WTC11 (cell line): Measurements from ENCODE around the gene LMO1. TPM values are rescaled to one million over a fixed set of nuclear protein-coding genes. Genes with fewer than 3 reads are reported as not detected.

Experiments used
- ATAC-seq: fragments of 200-7000 bp; cut with Tn5 transposase; 2 replicates; pipeline ENCODE4 v1.10.0; 2021; ENCODE audit warnings: mild to moderate bottlenecking, moderate library complexity
- CTCF ChIA-PET: fragments of 300-600 bp; sonication (Branson Sonifier 250); formaldehyde crosslinking; loops from one replicate; lab custom pipeline; 2021; ENCODE audit warnings: antibody characterized with exemption; lab: Charles Lee
- POLR2A ChIA-PET: fragments of 350-600 bp; sonication (Branson Sonifier 250); formaldehyde crosslinking; loops from one replicate; lab custom pipeline; 2021; ENCODE audit warnings: antibody characterized with exemption; lab: Charles Lee
- DNase-seq: peaks from one replicate; pipeline ENCODE4 v3.0.0; 2021; ENCODE audit warnings: low spot score
- H3K27ac Mint-ChIP-seq: 2 replicates; pipeline ENCODE4 v1.8.0; 2021; ENCODE audit warnings: mixed read lengths
- H3K27me3 Mint-ChIP-seq: 2 replicates; pipeline ENCODE4 v1.8.0; 2021; ENCODE audit warnings: low read depth, mild to moderate bottlenecking, moderate library complexity, mixed read lengths
- H3K36me3 Mint-ChIP-seq: 2 replicates; pipeline ENCODE4 v1.8.0; 2021; ENCODE audit warnings: mixed read lengths
- H3K4me1 Mint-ChIP-seq: 2 replicates; pipeline ENCODE4 v1.8.0; 2022; ENCODE audit warnings: mixed read lengths
- H3K4me3 Mint-ChIP-seq: 2 replicates; pipeline ENCODE4 v1.8.0; 2021; ENCODE audit warnings: mild to moderate bottlenecking, moderate library complexity, mixed read lengths
- H3K9me3 Mint-ChIP-seq: 2 replicates; pipeline ENCODE4 v1.8.0; 2021; ENCODE audit warnings: mixed read lengths
- FOXP1 ChIP-seq: sonication (generic); formaldehyde crosslinking; IDR thresholded peaks from 2 replicates; pipeline ENCODE4 v1.8.0; 2022; ENCODE audit warnings: missing genetic modification reagents, mild to moderate bottlenecking, moderate library complexity, borderline replicate concordance
- HMGA2 ChIP-seq: fragments of 250-450 bp; sonication (Bioruptor Pico); IDR thresholded peaks from 2 replicates; pipeline ENCODE4 v1.4.0; 2021; ENCODE audit warnings: mild to moderate bottlenecking, moderate library complexity
- PRRX2 ChIP-seq: fragments of 250-450 bp; sonication (Bioruptor Pico); IDR thresholded peaks from 2 replicates; pipeline ENCODE4 v1.8.0; 2021; ENCODE audit warnings: mild to moderate bottlenecking
- RORB ChIP-seq: fragments of 250-450 bp; sonication (Bioruptor Pico); IDR thresholded peaks from 2 replicates; pipeline ENCODE4 v1.9.0; 2021; ENCODE audit warnings: mild to moderate bottlenecking
- SMAD4 ChIP-seq: sonication (generic); formaldehyde crosslinking; IDR thresholded peaks from 2 replicates; pipeline ENCODE4 v1.8.0; 2022; ENCODE audit warnings: mild to moderate bottlenecking, missing genetic modification reagents
- TCF7 ChIP-seq: sonication (generic); formaldehyde crosslinking; IDR thresholded peaks from 2 replicates; pipeline ENCODE4 v1.8.0; 2022; ENCODE audit warnings: mild to moderate bottlenecking, low read depth, missing genetic modification reagents, moderate library complexity
- TEAD4 ChIP-seq: sonication (generic); formaldehyde crosslinking; IDR thresholded peaks from 2 replicates; pipeline ENCODE4 v1.8.0; 2022; ENCODE audit warnings: mild to moderate bottlenecking, missing genetic modification reagents
- ZNF138 ChIP-seq: sonication (generic); formaldehyde crosslinking; conservative IDR thresholded peaks from 2 replicates; pipeline ENCODE4 v1.8.1; 2022; ENCODE audit warnings: mild to moderate bottlenecking, moderate library complexity, missing genetic modification reagents
- total RNA-seq: library from RNA; stranded (reverse); gene quantifications from 3 replicates; pipeline ENCODE4 v1.2.3, GENCODE V29; 2021
- TF ChIP-seq, protein P1 (sequence below): sonication (generic); formaldehyde crosslinking; IDR thresholded peaks from 2 replicates; pipeline ENCODE4 v1.8.1; 2023; ENCODE audit warnings: mild to moderate bottlenecking, missing genetic modification reagents
- TF ChIP-seq, protein P2 (sequence below): sonication (generic); formaldehyde crosslinking; IDR thresholded peaks from 2 replicates; pipeline ENCODE4 v1.8.0; 2023; ENCODE audit warnings: missing genetic modification reagents
- TF ChIP-seq, protein P3 (sequence below): sonication (generic); formaldehyde crosslinking; IDR thresholded peaks from 2 replicates; pipeline ENCODE4 v1.8.1; 2022; ENCODE audit warnings: low read depth, missing genetic modification reagents, borderline replicate concordance
- TF ChIP-seq, protein P4 (sequence below): sonication (generic); formaldehyde crosslinking; conservative IDR thresholded peaks from 2 replicates; pipeline ENCODE4 v1.8.1; 2022; ENCODE audit warnings: mild to moderate bottlenecking, missing genetic modification reagents
- TF ChIP-seq, protein P5 (sequence below): sonication (generic); formaldehyde crosslinking; IDR thresholded peaks from 2 replicates; pipeline ENCODE4 v1.8.1; 2022; ENCODE audit warnings: missing genetic modification reagents, borderline replicate concordance
- TF ChIP-seq, protein P6 (sequence below): sonication (generic); formaldehyde crosslinking; IDR thresholded peaks from 2 replicates; pipeline ENCODE4 v1.8.1; 2023; ENCODE audit warnings: mild to moderate bottlenecking, missing genetic modification reagents, moderate library complexity
- TF ChIP-seq, protein P7 (sequence below): sonication (generic); formaldehyde crosslinking; IDR thresholded peaks from 2 replicates; pipeline ENCODE4 v1.8.0; 2022; ENCODE audit warnings: missing genetic modification reagents

Gene LMO1
- total RNA-seq, 1 experiment from 2014 or later = 0.44 TPM

DNA sequence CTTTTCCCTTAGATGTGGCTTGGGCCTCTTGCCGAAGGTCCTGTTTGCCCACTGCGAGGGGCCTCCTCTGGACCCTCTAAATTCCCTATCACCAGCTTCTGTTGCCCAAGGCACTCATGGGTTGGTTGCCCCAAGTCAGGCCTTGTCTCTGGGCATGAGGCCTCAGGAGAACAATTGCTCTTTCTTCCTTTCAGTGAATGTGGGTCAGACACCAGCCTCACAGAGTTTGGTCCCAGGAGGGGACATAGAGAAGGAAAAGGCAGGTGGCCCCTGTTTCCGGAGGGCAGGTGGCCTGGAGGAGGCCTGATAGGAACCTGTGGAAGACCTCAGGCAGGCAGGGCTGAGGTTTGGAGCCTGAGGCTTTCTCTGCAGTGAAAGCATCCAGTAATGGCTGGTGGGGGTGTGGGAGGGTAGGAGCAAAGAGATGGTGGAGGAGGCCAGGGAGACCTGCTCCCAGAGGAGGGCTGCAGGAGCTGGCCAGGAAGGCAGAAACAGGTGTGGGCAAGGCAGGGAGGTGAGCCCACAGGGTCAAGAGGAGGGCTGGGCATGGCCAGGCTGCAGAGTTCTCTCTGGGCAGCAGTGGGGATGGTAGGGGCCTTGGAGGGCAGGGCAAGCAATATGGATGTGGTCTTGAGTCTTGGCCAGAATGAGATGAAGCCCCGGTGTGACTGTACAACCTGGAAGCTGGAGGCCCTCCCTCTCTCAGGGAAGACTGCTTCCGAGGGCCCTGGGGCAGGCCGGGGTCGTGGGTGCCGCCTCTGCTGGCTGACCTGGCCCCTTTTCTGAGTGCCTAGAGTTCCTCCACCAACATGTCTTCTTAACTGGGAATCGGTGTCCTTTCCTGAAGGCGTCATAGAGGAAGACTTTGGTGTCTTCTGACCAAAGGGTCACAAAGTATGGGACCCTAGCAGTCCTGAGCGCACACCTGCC lies 28.0 kb upstream of the LMO1 start (continued):
- TF ChIP-seq, protein P1, sequence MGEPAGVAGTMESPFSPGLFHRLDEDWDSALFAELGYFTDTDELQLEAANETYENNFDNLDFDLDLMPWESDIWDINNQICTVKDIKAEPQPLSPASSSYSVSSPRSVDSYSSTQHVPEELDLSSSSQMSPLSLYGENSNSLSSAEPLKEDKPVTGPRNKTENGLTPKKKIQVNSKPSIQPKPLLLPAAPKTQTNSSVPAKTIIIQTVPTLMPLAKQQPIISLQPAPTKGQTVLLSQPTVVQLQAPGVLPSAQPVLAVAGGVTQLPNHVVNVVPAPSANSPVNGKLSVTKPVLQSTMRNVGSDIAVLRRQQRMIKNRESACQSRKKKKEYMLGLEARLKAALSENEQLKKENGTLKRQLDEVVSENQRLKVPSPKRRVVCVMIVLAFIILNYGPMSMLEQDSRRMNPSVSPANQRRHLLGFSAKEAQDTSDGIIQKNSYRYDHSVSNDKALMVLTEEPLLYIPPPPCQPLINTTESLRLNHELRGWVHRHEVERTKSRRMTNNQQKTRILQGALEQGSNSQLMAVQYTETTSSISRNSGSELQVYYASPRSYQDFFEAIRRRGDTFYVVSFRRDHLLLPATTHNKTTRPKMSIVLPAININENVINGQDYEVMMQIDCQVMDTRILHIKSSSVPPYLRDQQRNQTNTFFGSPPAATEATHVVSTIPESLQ = no peak
- no peak for TF ChIP-seq PRRX2

DNA sequence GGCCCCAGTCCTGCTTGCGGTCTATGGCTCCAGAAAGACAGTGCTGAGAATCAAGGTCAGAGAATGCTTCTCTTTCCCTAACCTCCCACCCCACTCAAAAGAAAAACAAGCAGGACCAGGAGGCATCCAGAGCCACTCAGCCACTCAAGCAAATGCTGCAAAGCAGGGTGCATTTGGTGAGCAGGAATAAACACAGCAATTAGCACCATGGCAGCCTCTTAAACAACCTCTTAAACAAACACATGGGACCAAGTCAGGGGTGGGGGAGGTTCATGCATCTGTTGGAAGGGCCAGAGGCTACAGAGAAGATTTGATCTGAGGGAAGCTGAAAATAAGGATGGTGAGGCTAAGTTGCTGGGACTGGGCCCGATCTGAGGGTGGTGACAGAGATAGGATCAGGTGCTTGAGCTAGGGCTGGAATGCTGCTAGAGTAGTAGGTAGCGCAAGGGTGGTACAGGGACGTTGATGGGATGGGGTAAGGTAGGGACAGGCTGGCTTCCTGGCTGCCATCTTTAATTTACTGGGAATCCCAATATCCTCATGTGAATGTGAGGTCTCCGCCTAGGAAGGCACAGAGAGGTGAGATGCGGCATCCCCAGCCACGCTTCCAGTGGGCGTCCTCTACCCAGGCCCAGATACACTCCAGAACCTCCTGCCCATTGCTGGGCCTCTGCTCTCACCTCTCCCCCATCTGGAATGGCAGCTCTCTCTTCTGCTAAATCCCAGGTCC lies 26.6 kb upstream of the LMO1 start:
- Mint-ChIP-seq H3K27me3 (peaks cover 5% of the 10 kb centered on the region; the same call in 1 of the 2 replicates), H3K9me3 (no peaks in the 10 kb centered on the region), H3K4me3 (no peak overlapping the region), H3K36me3 (no peaks in the 10 kb centered on the region), H3K4me1 (0 out of 2 replicates have a peak, but pooled peaks cover 2% of the 10 kb centered on the region), H3K27ac (no peak overlapping the region)
- ATAC-seq = no peak
- POLR2A ChIA-PET = no interaction called here
- DNase-seq = no peak
- CTCF ChIA-PET = interaction anchor here (1.0 kb wide), 1 partner anchor 28 kb away, joined by 3 read pairs; no protein-coding TSS in a partner anchor
- TF ChIP-seq TCF7 (CRISPR knock-in tag) (no peak), TEAD4 (CRISPR knock-in tag) (no peak)
- TF ChIP-seq, protein P2, sequence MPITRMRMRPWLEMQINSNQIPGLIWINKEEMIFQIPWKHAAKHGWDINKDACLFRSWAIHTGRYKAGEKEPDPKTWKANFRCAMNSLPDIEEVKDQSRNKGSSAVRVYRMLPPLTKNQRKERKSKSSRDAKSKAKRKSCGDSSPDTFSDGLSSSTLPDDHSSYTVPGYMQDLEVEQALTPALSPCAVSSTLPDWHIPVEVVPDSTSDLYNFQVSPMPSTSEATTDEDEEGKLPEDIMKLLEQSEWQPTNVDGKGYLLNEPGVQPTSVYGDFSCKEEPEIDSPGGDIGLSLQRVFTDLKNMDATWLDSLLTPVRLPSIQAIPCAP = no peak
- TF ChIP-seq, protein P3, sequence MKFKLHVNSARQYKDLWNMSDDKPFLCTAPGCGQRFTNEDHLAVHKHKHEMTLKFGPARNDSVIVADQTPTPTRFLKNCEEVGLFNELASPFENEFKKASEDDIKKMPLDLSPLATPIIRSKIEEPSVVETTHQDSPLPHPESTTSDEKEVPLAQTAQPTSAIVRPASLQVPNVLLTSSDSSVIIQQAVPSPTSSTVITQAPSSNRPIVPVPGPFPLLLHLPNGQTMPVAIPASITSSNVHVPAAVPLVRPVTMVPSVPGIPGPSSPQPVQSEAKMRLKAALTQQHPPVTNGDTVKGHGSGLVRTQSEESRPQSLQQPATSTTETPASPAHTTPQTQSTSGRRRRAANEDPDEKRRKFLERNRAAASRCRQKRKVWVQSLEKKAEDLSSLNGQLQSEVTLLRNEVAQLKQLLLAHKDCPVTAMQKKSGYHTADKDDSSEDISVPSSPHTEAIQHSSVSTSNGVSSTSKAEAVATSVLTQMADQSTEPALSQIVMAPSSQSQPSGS = no peak

DNA sequence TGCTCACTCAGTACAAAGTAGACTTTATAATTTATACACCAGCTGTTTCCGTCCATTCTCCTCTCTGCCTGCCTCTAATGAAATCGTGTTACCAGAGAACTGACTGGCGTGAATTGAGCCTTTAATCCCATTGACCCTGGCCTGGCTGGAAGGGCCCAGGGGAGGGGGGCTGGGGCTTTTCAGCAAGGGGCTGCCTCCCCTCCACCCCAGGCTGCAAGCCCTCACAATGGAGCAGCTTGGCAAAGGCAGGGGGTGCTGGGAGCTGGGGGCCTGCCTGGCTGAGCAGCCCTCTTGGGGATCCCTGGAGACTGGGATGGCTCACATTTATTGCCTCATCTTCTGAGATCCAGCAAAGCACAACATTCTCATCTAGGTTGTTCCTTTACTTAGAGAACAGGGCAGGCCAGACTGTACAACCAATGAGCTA lies 25.8 kb upstream of the LMO1 start:
- Mint-ChIP-seq H3K4me3 (no peak overlapping the region), H3K9me3 (no peaks in the 10 kb centered on the region), H3K36me3 (no peaks in the 10 kb centered on the region), H3K27me3 (peaks cover 11% of the 10 kb centered on the region), H3K27ac (no peak overlapping the region), H3K4me1 (peaks cover 2% of the 10 kb centered on the region; the same call in 1 of the 2 replicates)
- ChIA-PET CTCF (interaction anchor here (0.9 kb wide), 1 partner anchor 26 kb away, joined by 4 read pairs; the partner anchor contains the start of gene LMO1), POLR2A (interaction anchor here (0.6 kb wide), 1 partner anchor 1375 kb away, joined by 3 read pairs; no protein-coding TSS in a partner anchor)
- no peak for TF ChIP-seq TCF7 (CRISPR knock-in tag)
- TF ChIP-seq FOXP1 (CRISPR knock-in tag) = no peak
- TF ChIP-seq, protein P4, sequence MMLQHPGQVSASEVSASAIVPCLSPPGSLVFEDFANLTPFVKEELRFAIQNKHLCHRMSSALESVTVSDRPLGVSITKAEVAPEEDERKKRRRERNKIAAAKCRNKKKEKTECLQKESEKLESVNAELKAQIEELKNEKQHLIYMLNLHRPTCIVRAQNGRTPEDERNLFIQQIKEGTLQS (CRISPR knock-in tag) = no peak
- TF ChIP-seq, protein P5, sequence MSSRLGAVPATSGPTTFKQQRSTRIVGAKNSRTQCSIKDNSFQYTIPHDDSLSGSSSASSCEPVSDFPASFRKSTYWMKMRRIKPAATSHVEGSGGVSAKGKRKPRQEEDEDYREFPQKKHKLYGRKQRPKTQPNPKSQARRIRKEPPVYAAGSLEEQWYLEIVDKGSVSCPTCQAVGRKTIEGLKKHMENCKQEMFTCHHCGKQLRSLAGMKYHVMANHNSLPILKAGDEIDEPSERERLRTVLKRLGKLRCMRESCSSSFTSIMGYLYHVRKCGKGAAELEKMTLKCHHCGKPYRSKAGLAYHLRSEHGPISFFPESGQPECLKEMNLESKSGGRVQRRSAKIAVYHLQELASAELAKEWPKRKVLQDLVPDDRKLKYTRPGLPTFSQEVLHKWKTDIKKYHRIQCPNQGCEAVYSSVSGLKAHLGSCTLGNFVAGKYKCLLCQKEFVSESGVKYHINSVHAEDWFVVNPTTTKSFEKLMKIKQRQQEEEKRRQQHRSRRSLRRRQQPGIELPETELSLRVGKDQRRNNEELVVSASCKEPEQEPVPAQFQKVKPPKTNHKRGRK (CRISPR knock-in tag) = no peak
- TF ChIP-seq HMGA2 = no peak
- no peak for TF ChIP-seq RORB (CRISPR knock-in tag)
- TF ChIP-seq, protein P6, sequence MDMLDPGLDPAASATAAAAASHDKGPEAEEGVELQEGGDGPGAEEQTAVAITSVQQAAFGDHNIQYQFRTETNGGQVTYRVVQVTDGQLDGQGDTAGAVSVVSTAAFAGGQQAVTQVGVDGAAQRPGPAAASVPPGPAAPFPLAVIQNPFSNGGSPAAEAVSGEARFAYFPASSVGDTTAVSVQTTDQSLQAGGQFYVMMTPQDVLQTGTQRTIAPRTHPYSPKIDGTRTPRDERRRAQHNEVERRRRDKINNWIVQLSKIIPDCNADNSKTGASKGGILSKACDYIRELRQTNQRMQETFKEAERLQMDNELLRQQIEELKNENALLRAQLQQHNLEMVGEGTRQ (CRISPR knock-in tag) = no peak
- TF ChIP-seq ZNF138 (CRISPR knock-in tag) = no peak
- TF ChIP-seq, protein P7, sequence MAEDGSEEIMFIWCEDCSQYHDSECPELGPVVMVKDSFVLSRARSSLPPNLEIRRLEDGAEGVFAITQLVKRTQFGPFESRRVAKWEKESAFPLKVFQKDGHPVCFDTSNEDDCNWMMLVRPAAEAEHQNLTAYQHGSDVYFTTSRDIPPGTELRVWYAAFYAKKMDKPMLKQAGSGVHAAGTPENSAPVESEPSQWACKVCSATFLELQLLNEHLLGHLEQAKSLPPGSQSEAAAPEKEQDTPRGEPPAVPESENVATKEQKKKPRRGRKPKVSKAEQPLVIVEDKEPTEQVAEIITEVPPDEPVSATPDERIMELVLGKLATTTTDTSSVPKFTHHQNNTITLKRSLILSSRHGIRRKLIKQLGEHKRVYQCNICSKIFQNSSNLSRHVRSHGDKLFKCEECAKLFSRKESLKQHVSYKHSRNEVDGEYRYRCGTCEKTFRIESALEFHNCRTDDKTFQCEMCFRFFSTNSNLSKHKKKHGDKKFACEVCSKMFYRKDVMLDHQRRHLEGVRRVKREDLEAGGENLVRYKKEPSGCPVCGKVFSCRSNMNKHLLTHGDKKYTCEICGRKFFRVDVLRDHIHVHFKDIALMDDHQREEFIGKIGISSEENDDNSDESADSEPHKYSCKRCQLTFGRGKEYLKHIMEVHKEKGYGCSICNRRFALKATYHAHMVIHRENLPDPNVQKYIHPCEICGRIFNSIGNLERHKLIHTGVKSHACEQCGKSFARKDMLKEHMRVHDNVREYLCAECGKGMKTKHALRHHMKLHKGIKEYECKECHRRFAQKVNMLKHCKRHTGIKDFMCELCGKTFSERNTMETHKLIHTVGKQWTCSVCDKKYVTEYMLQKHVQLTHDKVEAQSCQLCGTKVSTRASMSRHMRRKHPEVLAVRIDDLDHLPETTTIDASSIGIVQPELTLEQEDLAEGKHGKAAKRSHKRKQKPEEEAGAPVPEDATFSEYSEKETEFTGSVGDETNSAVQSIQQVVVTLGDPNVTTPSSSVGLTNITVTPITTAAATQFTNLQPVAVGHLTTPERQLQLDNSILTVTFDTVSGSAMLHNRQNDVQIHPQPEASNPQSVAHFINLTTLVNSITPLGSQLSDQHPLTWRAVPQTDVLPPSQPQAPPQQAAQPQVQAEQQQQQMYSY = no peak
- TF ChIP-seq SMAD4 (CRISPR knock-in tag) = no peak
- TF ChIP-seq, protein P1 = no peak
- ATAC-seq (no peak; the same call in 1 of the 2 replicates), DNase-seq (no peak)
